Lower leg skin (tissue), 3 donors: ENCODE measurements around the gene CEP250.
"Not testable (repeated sequence)": the region's sequence is repeated elsewhere in the genome, so short reads cannot be mapped to it uniquely, and the experiment has no call there.

Experiments
- POLR2A ChIP-seq, 2 donors: fragments of 450-650 bp; IDR thresholded peaks; one replicate each; pipeline ENCODE4 v1.6.1; 2016 to 2017; ENCODE audit warnings: antibody characterized with exemption in 2 of 2, mild to moderate bottlenecking in 1 of 2, moderate library complexity in 1 of 2
- TF ChIP-seq, protein P1 (sequence below), 3 donors: fragments of 450-650 bp; IDR thresholded peaks; one replicate each; pipeline ENCODE4 v1.5.1; 2016; ENCODE audit warnings: antibody characterized with exemption in 3 of 3, mild to moderate bottlenecking in 3 of 3, moderate library complexity in 2 of 3

DNA sequence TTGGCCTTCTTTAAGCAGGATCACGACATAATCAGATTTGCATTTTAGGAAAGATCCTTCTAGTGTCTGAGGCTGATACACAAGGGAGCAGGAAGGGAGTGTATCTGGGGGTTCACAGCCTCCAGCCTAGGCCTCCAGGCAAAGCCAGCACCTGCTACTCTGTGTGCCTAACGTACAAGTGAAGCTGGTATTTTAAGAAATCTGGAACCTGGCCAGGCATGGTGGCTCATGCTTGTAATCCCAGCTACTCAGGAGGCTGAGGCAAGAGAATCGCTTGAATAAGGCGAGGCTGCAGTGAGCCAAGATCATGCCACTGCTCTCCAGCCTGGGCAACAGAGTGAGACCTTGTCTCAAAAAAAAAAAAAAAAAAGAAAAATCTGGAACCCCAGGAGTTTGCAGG is 100.1 kb downstream of the CEP250 start:
- not testable (repeated sequence) for TF ChIP-seq POLR2A (IDR thresholded peaks at IDR 0.05)
- TF ChIP-seq, protein P1, sequence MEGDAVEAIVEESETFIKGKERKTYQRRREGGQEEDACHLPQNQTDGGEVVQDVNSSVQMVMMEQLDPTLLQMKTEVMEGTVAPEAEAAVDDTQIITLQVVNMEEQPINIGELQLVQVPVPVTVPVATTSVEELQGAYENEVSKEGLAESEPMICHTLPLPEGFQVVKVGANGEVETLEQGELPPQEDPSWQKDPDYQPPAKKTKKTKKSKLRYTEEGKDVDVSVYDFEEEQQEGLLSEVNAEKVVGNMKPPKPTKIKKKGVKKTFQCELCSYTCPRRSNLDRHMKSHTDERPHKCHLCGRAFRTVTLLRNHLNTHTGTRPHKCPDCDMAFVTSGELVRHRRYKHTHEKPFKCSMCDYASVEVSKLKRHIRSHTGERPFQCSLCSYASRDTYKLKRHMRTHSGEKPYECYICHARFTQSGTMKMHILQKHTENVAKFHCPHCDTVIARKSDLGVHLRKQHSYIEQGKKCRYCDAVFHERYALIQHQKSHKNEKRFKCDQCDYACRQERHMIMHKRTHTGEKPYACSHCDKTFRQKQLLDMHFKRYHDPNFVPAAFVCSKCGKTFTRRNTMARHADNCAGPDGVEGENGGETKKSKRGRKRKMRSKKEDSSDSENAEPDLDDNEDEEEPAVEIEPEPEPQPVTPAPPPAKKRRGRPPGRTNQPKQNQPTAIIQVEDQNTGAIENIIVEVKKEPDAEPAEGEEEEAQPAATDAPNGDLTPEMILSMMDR (IDR thresholded peaks at IDR 0.05) = not testable (repeated sequence)
